K562 (cell line): ENCODE results near the gene RAB1B. TPM values are rescaled to one million over a fixed set of nuclear protein-coding genes. Genes with fewer than 3 reads are reported as not detected.

Source experiments
- ARID1B ChIP-seq: fragments of 450-650 bp; IDR thresholded peaks from 2 replicates; pipeline ENCODE4 v1.6.1; 2016; ENCODE audit warnings: antibody characterized with exemption, mild to moderate bottlenecking, inconsistent platforms
- ATF1 ChIP-seq, 2 experiments: fragments of 450-650 bp in 1 of 2; IDR thresholded peaks; 2 replicates each; pipeline ENCODE4 v1.6.1; 2016; ENCODE audit warnings: missing compliant biosample characterization in 1 of 2, missing genetic modification characterization in 1 of 2
- ATF6 ChIP-seq: sonication (generic); formaldehyde crosslinking; IDR thresholded peaks from 2 replicates; pipeline ENCODE4 v1.4.0; 2020; ENCODE audit warnings: mild to moderate bottlenecking, missing genetic modification reagents
- CBX5 ChIP-seq: IDR thresholded peaks from 2 replicates; pipeline ENCODE4 v1.6.1; 2014; ENCODE audit warnings: low read depth, borderline replicate concordance
- DNMT1 ChIP-seq: fragments of 450-650 bp; IDR thresholded peaks from 2 replicates; pipeline ENCODE4 v1.6.1; 2016; ENCODE audit warnings: antibody characterized with exemption, mild to moderate bottlenecking
- EWSR1 ChIP-seq: fragments of 450-650 bp; IDR thresholded peaks from 2 replicates; pipeline ENCODE4 v1.6.1; 2018; ENCODE audit warnings: borderline replicate concordance, mild to moderate bottlenecking, low read depth, moderate library complexity; ENCODE audit not compliant: partially characterized antibody
- FOXK2 ChIP-seq, 2 experiments: fragments of 450-650 bp; IDR thresholded peaks in 1 of 2; conservative IDR thresholded peaks in 1 of 2; 2 replicates each; pipeline ENCODE4 v1.6.1; 2016; ENCODE audit warnings: low read depth in 2 of 2, mild to moderate bottlenecking in 1 of 2
- HNRNPUL1 ChIP-seq: fragments of 200-400 bp; formaldehyde crosslinking; IDR thresholded peaks from 2 replicates; pipeline ENCODE4 v1.6.1; 2017; ENCODE audit warnings: low read length
- JUND ChIP-seq, 2 experiments: IDR thresholded peaks; 2 replicates in 1 of 2; 3 replicates in 1 of 2; pipeline ENCODE4 v1.6.1; 2011; ENCODE audit warnings: borderline replicate concordance in 2 of 2, low read depth in 2 of 2, low read length in 2 of 2, improper control_type of control experiment in 1 of 2, missing biosample characterization in 1 of 2, missing genetic modification characterization in 1 of 2, missing genetic modification reagents in 1 of 2
- LCOR ChIP-seq: sonication (generic); formaldehyde crosslinking; IDR thresholded peaks from 2 replicates; pipeline ENCODE4 v1.8.0; 2022; ENCODE audit warnings: mild to moderate bottlenecking, missing genetic modification reagents
- MEF2A ChIP-seq: IDR thresholded peaks from 2 replicates; pipeline ENCODE4 v1.6.1; 2011; ENCODE audit warnings: low read depth, mild to moderate bottlenecking, low read length, moderate library complexity; ENCODE audit not compliant: control insufficient read depth
- MIER1 ChIP-seq: fragments of 450-650 bp; IDR thresholded peaks from 2 replicates; pipeline ENCODE4 v1.6.1; 2016; ENCODE audit warnings: antibody characterized with exemption, mild to moderate bottlenecking, low read depth
- MLX ChIP-seq, 2 experiments: fragments of 450-650 bp in 1 of 2; sonication (generic) in 1 of 2; formaldehyde crosslinking; conservative IDR thresholded peaks; 2 replicates each; pipeline versions ENCODE4 v1.4.0 to v1.8.1; 2020 to 2022; ENCODE audit warnings: mild to moderate bottlenecking in 1 of 2, missing genetic modification reagents in 1 of 2
- NCOA4 ChIP-seq: fragments of 450-650 bp; IDR thresholded peaks from 2 replicates; pipeline ENCODE4 v1.6.1; 2018; ENCODE audit warnings: mild to moderate bottlenecking; ENCODE audit not compliant: partially characterized antibody
- RB1 ChIP-seq: fragments of 450-650 bp; IDR thresholded peaks from 2 replicates; pipeline ENCODE4 v1.6.1; 2017; ENCODE audit warnings: low read depth, mild to moderate bottlenecking
- RFX5 ChIP-seq: IDR thresholded peaks from 2 replicates; pipeline ENCODE4 v1.6.1; 2011; ENCODE audit warnings: low read depth, mild to moderate bottlenecking, improper control_type of control experiment, low read length
- SMARCE1 ChIP-seq: fragments of 450-650 bp; IDR thresholded peaks from 2 replicates; pipeline ENCODE4 v1.7.1; 2016; ENCODE audit warnings: mild to moderate bottlenecking
- SRSF7 ChIP-seq: fragments of 200-400 bp; formaldehyde crosslinking; optimal IDR thresholded peaks from 2 replicates; pipeline ENCODE3; 2017; ENCODE audit warnings: mild to moderate bottlenecking, low read depth, low read length
- TAF9B ChIP-seq: fragments of 450-650 bp; IDR thresholded peaks from 2 replicates; pipeline ENCODE4 v1.6.1; 2018; ENCODE audit warnings: mild to moderate bottlenecking; ENCODE audit not compliant: partially characterized antibody
- VEZF1 ChIP-seq: fragments of 200-800 bp; sonication (Bioruptor generic); IDR thresholded peaks from 2 replicates; pipeline ENCODE4 v1.6.1; 2017; ENCODE audit warnings: missing genetic modification characterization, missing compliant biosample characterization
- ZNF121 ChIP-seq: sonication (generic); formaldehyde crosslinking; conservative IDR thresholded peaks from 2 replicates; pipeline ENCODE4 v1.8.0; 2022; ENCODE audit warnings: missing genetic modification reagents
- polyA plus RNA-seq, 8 experiments: library from polyadenylated mRNA; depleted of rRNA in 4 of 8; stranded (reverse) in 5 of 8; unstranded in 3 of 8; fragments of >200 nt; fragmentation: Nextera tagmentation in 2 of 8; fragmentation: Illumina TruSeq in 1 of 8; extraction: Ambion mirVana in 2 of 8; extraction: Trizol in 1 of 8; gene quantifications; 2 replicates each; pipeline versions ENCODE4 v1.2.1 to v1.2.3, GENCODE V29; 2011 to 2014; ENCODE audit warnings: inconsistent platforms in 1 of 8, missing spikeins in 1 of 8
- total RNA-seq, 7 experiments: library from RNA; depleted of rRNA in 6 of 7; stranded (reverse); fragments of >200 nt in 6 of 7; fragmentation: Illumina TruSeq in 2 of 7; extraction: Trizol in 2 of 7; gene quantifications; 2 replicates each; pipeline versions ENCODE4 v1.2.1 to v1.2.3, GENCODE V29; 2011 to 2021; ENCODE audit warnings: low replicate concordance in 1 of 7

The RAB1B gene
- total and polyA plus RNA-seq, 9 of the 15 experiments (the other 6 are each of a cell fraction or from before 2014, with no cell fraction given) = 5.6 to 146 (median 98.6) TPM

GRCh38 chr11:66311965-66312548, 43.6 kb downstream of the RAB1B start (continued):
- TF ChIP-seq FOXK2 (conservative IDR thresholded peaks at IDR 0.05 in 1 of 2, IDR thresholded peaks at IDR 0.05 in 1 of 2; ENCODE audit: low read depth in 2 of 2) (peak in 1 of 2 experiments; percentile 43; a peak in 2 of 4 replicates), RFX5 (no peak), HNRNPUL1 (no peak), VEZF1 (CRISPR knock-in tag) (peak; percentile 59), ATF6 (CRISPR knock-in tag) (peak; percentile 52; the same call in 1 of the 2 replicates), MIER1 (peak; percentile 37; the same call in 1 of the 2 replicates), JUND (IDR thresholded peaks at IDR 0.05; ENCODE audit: borderline replicate concordance, low read depth, low read length) (0 out of 2 replicates have a peak, but pooled peaks have one; percentile 1), JUND (tag; IDR thresholded peaks at IDR 0.05; ENCODE audit: borderline replicate concordance, low read depth, low read length) (no peak; the same call in 2 of the 3 replicates), ZNF121 (CRISPR knock-in tag) (no peak), RB1 (peak; percentile 59), DNMT1 (no peak; the same call in 1 of the 2 replicates), SMARCE1 (peak; percentile 74; the same call in 1 of the 2 replicates), ARID1B (peak; percentile 68), SRSF7 (no peak), ATF1 (CRISPR knock-in tag; IDR thresholded peaks at IDR 0.05) (no peak), ATF1 (tag; IDR thresholded peaks at IDR 0.05) (peak; percentile 79), EWSR1 (no peak), MLX (CRISPR knock-in tag; conservative IDR thresholded peaks at IDR 0.05) (no peak), MEF2A (no peak), TAF9B (no peak), LCOR (CRISPR knock-in tag) (peak; percentile 79), NCOA4 (no peak), CBX5 (no peak)
